Forelimb muscle (tissue), 1 donor: ENCODE results near the gene RDX. TPM values are rescaled to one million over a fixed set of nuclear protein-coding genes. Genes with fewer than 3 reads are reported as not detected.

Source experiments
- DNase-seq: peaks from one replicate; pipeline ENCODE4 v3.0.0-alpha.2; 2013; ENCODE audit warnings: low read depth
- polyA plus RNA-seq: library from polyadenylated mRNA; unstranded; fragments of 120-200 nt; gene quantifications from one replicate; pipeline ENCODE4 v1.2.1, GENCODE V29; 2013; ENCODE audit not compliant: insufficient read length

The RDX gene
- polyA plus RNA-seq, 1 donor, result 77.8 TPM

- DNase-seq, result no peak
These were observed 123.8 kb downstream of the RDX start for GRCh38 chr11:110172468-110173065.

- no peak for DNase-seq
These were observed 126.7 kb downstream of the RDX start for GRCh38 chr11:110169738-110170137.

DNA sequence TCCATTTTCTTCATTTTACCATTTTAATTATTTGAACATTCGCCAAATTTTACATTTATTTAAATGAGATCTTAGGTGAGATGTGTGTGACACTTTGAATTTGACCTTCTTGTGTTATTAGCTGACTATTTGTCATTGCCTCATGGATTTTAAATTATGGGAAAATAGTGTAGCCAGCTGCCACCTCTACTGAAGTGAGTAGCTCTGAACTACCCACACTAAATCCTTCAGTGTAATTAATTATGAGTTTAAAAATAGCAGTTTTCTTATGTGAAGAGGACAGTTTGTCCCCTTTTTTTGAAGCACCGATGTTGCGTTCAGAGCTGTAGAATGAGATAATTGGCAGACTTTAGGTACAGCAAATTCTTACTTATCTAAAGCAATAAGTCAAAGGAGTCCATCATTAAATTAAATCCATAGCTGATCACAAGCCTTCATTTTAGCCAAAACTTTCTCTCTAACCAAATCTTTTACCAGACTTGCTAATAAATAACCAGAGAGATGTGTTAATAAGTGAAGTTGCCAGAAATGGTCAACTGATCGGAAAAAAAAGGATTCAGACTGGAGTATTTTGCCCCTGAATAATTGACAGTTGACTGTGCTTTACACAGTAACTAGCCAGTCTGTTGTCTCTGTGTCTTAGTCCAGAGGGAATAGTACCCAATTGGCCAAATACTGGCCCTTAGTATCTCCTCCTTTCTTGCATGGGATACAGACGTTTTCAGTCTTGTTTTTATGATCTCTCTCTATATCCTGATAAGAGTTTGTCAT lies 128.2 kb downstream of the RDX start:
- DNase-seq, result no peak

DNA sequence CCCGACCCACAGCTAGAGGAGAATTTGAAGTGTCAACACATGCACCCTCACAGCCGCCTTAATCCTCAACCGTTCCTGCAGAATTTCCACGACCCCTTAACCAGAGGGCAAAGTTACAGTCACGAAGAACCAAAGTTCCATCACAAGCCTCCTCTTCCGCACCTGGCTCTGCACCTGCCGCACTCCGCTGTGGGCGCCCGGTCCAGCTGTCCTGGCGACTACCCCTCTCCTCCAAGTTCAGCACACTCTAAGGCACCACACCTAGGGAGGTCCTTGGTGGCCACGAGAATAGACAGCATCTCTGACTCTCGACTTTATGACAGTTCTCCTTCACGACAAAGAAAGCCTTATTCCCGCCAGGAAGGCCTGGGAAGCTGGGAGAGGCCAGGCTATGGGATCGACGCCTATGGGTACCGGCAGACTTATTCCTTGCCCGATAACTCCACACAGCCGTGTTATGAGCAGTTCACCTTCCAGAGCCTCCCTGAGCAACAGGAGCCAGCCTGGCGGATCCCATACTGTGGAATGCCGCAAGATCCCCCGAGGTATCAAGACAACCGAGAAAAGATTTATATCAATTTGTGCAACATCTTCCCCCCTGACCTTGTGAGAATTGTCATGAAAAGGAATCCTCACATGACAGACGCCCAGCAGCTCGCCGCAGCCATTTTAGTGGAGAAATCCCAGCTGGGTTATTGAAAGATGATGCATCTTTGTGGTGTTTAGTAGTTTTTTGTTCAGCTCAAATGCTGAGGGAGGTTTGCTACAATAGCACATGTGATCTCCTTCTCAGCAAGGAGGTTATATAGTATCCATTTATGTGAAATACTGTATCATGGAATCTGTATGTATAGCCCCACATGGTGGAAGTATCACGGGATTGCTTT lies 131.1 kb downstream of the RDX start:
- no peak for DNase-seq

- DNase-seq, result no peak
These were observed 134.2 kb downstream of the RDX start for GRCh38 chr11:110162216-110162615.

DNA sequence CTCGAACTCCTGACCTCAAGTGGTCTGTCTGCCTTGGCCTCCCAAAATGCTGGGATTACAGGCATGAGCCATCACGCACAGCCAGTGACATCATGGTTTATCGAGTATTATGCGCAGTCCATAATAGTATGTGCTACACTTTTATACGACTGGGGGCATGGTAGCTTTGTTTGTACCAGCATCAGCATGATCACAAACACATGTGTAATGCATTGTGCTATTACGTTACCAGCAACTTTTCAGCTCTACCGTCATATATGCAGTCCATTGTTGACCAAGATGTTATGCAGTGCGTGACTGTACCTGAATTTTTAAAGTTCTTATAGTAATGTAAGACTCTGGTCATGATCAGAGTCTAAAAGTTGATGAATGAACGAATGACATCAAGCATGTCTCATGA lies 135.4 kb downstream of the RDX start:
- no peak for DNase-seq

DNA sequence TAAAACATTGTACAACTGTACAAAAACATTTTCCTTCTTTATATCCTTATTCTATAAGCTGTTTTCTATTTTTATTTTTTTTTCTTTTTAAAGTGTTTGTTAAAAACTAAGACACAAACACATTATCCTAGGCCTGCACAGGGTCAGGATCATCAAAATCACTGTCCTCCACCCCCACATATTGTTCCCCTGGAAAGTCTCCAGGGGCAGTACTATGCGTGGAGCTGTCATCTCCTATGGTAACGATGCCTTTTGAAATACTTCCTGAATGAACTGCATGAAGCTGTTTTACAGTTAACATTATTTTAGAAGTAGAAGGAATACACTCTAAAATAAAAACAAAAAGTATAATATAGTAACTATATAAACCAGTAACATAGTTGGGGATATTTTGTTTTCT lies 136.0 kb downstream of the RDX start:
- no peak for DNase-seq

- no peak for DNase-seq
These were observed 136.4 kb downstream of the RDX start for GRCh38 chr11:110160016-110160415.

DNA sequence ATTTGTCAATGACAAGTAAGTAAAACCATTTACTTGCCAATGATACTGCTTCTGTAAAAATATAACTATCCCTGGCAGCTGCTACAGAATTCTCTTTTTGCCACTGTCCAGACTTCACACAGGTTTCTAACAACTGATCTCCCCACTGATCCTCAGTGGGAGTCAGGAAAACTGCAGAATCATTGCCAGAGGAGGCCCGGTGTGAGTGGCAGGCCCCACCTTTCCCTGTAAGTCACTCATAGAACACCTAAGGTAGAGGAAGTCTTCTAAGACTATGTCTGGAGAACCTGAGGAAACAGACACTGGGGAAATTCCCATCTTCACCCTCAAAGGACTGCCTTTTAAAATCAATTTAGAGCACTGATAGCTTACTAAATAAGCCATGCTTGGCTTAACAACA lies 136.9 kb downstream of the RDX start:
- no peak for DNase-seq

- no peak for DNase-seq
These were observed 137.9 kb downstream of the RDX start for GRCh38 chr11:110158317-110159200.

DNA sequence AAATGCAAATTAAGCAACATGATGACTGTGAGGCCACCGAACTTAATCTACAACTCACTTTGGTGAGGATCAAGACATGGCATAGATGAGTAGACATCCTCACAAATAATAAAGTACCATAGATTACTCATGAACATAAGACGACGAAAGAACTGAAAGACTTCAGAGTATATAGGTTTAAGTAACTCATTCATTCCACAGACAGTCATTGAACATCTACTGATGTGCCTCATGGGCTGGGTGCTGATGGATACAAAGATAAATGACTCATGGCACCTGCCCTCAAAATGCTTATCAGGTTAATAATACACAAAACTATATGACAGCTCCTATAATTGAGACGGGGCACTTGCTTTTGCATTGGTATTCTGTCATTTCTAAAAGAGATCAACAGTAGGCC lies 139.9 kb downstream of the RDX start:
- DNase-seq, result no peak

GRCh38 chr11:110153474-110153873 lies 142.9 kb downstream of the RDX start:
- DNase-seq, result no peak

- no peak for DNase-seq
These were observed 144.2 kb downstream of the RDX start for GRCh38 chr11:110152199-110152598.

DNA sequence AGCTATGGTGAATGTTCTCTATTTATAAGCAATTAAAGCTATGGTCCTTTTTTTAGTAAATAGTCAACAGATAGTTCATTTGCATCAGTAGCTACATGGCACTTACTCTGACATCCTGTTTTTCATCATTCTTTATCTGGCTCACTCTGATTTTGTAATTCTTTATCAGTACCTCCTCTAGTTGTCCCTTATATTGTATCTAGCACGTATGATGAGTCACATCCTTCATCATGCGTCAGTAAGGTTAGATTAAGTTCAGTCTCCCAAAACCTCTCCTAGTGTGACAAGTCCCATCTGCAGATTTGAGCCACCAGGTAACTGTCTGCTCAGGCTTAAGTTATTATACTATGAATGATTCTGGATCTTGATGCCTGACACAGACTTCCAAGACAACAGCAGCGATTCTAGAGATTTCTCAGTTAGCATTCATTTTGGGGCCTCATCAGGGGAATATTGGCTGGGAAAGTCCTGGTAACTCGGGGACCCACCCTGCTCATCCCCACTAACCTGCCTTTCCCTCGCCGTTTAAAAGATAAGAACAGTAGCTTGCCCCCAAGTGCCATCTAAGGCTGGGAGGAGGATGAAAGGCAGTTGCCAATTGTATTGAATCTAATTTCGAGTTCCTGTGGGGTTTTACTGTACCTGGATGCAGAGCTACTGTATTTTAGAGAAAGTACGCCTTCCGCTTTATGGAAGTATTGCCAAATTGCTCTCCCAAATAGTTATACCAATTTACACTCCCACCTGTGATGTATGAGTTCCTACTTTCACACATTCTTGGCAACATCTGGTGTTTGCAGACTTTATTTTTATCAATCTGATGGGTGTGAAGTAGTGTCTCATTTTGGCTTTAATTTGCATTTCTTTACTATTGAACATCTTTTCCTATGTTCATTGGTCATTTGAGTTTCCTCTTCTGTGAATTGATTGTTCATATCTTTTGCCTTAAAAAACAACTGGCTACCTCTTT lies 147.4 kb downstream of the RDX start:
- DNase-seq, result no peak

- DNase-seq, result no peak
These were observed 148.3 kb downstream of the RDX start for GRCh38 chr11:110147962-110148709.

DNA sequence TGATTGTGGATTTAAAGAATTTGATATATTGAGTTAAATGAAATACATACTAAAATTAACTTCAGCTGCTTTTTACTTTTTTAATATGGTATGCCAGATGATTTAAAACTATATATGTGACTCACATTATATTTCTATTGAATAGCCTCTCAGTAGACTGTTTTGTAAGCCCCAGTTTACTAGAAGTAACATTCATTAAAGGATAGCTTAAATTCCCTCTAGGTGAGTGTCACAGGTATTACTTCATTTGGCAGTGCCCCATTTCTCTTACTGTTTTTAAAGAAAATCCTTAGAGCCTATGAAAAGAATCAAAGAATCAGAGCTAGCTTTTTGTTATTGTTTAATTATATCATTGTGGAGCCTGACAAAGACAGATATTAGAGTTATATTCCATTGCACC lies 154.6 kb downstream of the RDX start:
- no peak for DNase-seq

- no peak for DNase-seq
These were observed 162.3 kb downstream of the RDX start for GRCh38 chr11:110134110-110134509.

- DNase-seq, result no peak
These were observed 163.3 kb downstream of the RDX start for GRCh38 chr11:110133160-110133559.

DNA sequence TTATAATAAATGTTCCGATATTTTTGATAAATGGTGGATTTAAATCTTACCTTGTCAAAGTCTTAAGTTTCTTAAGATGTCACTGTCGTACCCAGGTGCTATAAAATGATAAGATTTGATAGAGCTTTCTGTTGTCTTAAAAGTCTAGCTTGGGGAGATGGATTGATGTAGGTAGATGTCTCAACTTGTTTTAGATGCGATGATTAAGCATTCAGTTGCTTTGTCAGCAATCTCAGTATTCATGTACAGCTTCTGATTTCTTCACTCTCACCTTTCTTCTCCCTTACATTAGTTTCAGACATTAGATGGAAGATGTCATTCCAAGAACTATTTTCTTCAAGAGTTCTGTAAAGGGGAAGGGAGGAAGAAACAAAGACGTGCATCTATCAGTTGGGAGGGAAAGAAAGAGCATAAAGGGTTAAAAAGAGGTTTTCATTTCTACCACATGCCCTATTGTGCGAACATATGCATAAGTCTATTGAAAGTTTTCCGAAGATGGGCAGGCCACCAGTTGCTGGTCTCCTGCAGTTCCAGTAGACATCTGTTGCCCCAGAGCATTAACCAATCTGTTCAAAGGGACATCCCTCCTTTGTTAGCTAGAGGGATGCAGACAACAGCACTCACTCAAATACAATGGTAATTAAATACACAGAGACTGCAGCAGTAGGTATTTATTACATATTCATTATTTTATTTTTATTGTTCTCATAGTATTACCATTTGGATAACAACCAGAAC lies 164.9 kb downstream of the RDX start:
- no peak for DNase-seq
